ENCODE data around the gene CD38. TPM values are rescaled to one million over a fixed set of nuclear protein-coding genes. Genes with fewer than 3 reads are reported as not detected.

Gene CD38
- polyA plus RNA-seq, 1 donor (not counting 4 experiments of a cell fraction or from before 2014, with no cell fraction given): 0.08 TPM

DNA sequence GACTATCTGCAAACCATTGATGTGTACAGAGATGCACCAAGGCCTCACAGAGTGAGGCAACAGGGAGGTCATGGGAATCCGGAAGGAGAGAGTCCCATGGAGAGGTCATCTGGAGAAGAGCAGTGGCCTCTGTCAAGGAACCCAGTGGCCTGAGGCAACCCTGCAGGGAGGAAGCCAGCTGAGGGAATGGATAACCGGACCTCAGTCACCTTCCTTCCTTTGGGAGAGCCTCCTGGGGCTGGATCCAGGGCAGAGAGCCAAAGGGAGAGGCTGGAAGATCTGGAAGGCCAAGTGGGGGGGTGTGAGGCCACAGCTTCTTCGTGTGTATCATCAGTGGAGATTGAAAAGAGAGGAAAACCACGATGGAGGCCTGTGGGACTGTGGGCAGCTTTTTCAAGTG lies 24.3 kb upstream of the CD38 start:
- no peak overlapping the region for H3K4me2 ChIP-seq (ENCODE audit: control insufficient read depth, extremely low read depth, insufficient read depth, low read depth, low read length)
- no peak overlapping the region for H3K9ac ChIP-seq (ENCODE audit: control insufficient read depth, extremely low read depth, insufficient read depth, low read length)

DNA sequence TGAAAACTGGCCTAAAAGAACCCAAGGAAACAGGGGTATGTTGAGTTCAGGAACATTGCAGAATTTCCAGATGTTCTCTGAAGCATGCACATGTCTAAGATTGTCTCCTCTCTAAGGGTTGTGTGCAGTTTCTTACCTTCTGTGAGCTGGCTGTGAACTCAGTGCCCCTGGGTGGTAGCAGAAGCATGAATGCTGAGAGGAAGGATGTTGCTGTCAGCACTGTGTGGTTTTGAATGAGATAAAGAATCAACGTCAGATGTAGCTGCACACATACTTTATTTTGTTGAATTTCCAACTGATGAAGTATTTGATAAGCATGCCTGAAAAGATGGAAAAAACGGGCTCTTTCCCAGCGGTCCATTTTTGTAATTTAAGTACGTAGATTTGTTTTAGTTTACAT lies 23.8 kb upstream of the CD38 start:
- TF ChIP-seq, protein P1, sequence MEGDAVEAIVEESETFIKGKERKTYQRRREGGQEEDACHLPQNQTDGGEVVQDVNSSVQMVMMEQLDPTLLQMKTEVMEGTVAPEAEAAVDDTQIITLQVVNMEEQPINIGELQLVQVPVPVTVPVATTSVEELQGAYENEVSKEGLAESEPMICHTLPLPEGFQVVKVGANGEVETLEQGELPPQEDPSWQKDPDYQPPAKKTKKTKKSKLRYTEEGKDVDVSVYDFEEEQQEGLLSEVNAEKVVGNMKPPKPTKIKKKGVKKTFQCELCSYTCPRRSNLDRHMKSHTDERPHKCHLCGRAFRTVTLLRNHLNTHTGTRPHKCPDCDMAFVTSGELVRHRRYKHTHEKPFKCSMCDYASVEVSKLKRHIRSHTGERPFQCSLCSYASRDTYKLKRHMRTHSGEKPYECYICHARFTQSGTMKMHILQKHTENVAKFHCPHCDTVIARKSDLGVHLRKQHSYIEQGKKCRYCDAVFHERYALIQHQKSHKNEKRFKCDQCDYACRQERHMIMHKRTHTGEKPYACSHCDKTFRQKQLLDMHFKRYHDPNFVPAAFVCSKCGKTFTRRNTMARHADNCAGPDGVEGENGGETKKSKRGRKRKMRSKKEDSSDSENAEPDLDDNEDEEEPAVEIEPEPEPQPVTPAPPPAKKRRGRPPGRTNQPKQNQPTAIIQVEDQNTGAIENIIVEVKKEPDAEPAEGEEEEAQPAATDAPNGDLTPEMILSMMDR (optimal IDR thresholded peaks at IDR 0.05 in 1 of 3, IDR thresholded peaks at IDR 0.05 in 1 of 3, conservative IDR thresholded peaks at IDR 0.05 in 1 of 3; ENCODE audit: extremely low read depth in 1 of 3, insufficient read depth in 2 of 3, low read length in 3 of 3): no peak
- no peak for TF ChIP-seq EZH2 (IDR thresholded peaks at IDR 0.05; ENCODE audit: low read length)
- no peak overlapping the region for H3K4me3 ChIP-seq (ENCODE audit: control insufficient read depth in 2 of 3, extremely low read depth in 1 of 3, insufficient read depth in 2 of 3, low read depth in 1 of 3, low read length in 3 of 3)
- H3K79me2 ChIP-seq (ENCODE audit: control insufficient read depth, insufficient read depth, low read length): no peaks in the 10 kb centered on the region
- H3K9ac ChIP-seq (ENCODE audit: control insufficient read depth, extremely low read depth, insufficient read depth, low read length): no peak overlapping the region
- H3K27me3 ChIP-seq (ENCODE audit: control insufficient read depth, extremely low read depth, insufficient read depth, low read length): no peaks in the 10 kb centered on the region
- H3K4me1 ChIP-seq (ENCODE audit: control insufficient read depth, extremely low read depth, insufficient read depth, low read length): peaks cover 7% of the 10 kb centered on the region
- H3K36me3 ChIP-seq (ENCODE audit: control insufficient read depth in 2 of 2, extremely low read depth in 1 of 2, insufficient read depth in 2 of 2, low read length in 2 of 2): no peaks in the 10 kb centered on the region
- H4K20me1 ChIP-seq (ENCODE audit: control insufficient read depth, extremely low read depth, insufficient read depth, low read length): no peaks in the 10 kb centered on the region
- no peak for DNase-seq (ENCODE audit: low read depth, low spot score)
- H3K9me1 ChIP-seq (ENCODE audit: control insufficient read depth, extremely low read depth, insufficient read depth, low read length): no peaks in the 10 kb centered on the region
- no peak overlapping the region for H3K27ac ChIP-seq (ENCODE audit: control insufficient read depth, insufficient read depth, low read length)
- H3K9me3 ChIP-seq (ENCODE audit: control insufficient read depth, low read depth, low read length): no peaks in the 10 kb centered on the region
- FAIRE-seq: no peak
- dilution Hi-C loops (cut with MboI; ENCODE audit: extremely low pct_ligation_motif_present, low sequenced_read_pairs): no loop called here
- H3K4me2 ChIP-seq (ENCODE audit: control insufficient read depth, extremely low read depth, insufficient read depth, low read depth, low read length): no peak overlapping the region
- no peak overlapping the region for H2AFZ ChIP-seq (ENCODE audit: control insufficient read depth, low read length)

More for the DNA sequence above, 24.3 kb upstream of the CD38 start:
- Histone ChIP-seq H4K20me1 (ENCODE audit: control insufficient read depth, extremely low read depth, insufficient read depth, low read length) (no peaks in the 10 kb centered on the region), H3K4me3 (ENCODE audit: control insufficient read depth in 2 of 3, extremely low read depth in 1 of 3, insufficient read depth in 2 of 3, low read depth in 1 of 3, low read length in 3 of 3) (no peak overlapping the region), H3K27me3 (ENCODE audit: control insufficient read depth, extremely low read depth, insufficient read depth, low read length) (no peaks in the 10 kb centered on the region), H3K9me3 (ENCODE audit: control insufficient read depth, low read depth, low read length) (no peaks in the 10 kb centered on the region), H3K9me1 (ENCODE audit: control insufficient read depth, extremely low read depth, insufficient read depth, low read length) (no peaks in the 10 kb centered on the region), H3K36me3 (ENCODE audit: control insufficient read depth in 2 of 2, extremely low read depth in 1 of 2, insufficient read depth in 2 of 2, low read length in 2 of 2) (no peaks in the 10 kb centered on the region), H2AFZ (ENCODE audit: control insufficient read depth, low read length) (no peak overlapping the region), H3K79me2 (ENCODE audit: control insufficient read depth, insufficient read depth, low read length) (no peaks in the 10 kb centered on the region), H3K27ac (ENCODE audit: control insufficient read depth, insufficient read depth, low read length) (no peak overlapping the region), H3K4me1 (ENCODE audit: control insufficient read depth, extremely low read depth, insufficient read depth, low read length) (peaks cover 7% of the 10 kb centered on the region)
- FAIRE-seq (no peak), DNase-seq (ENCODE audit: low read depth, low spot score) (no peak)
- dilution Hi-C loops (cut with MboI; ENCODE audit: extremely low pct_ligation_motif_present, low sequenced_read_pairs): no loop called here
- TF ChIP-seq, protein P1 (optimal IDR thresholded peaks at IDR 0.05 in 1 of 3, IDR thresholded peaks at IDR 0.05 in 1 of 3, conservative IDR thresholded peaks at IDR 0.05 in 1 of 3; ENCODE audit: extremely low read depth in 1 of 3, insufficient read depth in 2 of 3, low read length in 3 of 3): no peak
- no peak for TF ChIP-seq EZH2 (IDR thresholded peaks at IDR 0.05; ENCODE audit: low read length)

Measured in keratinocyte (primary cell).